NCI-H2107 (cell line): ENCODE measurements around the gene FOXP1.

Source experiments
- DNase-seq: peaks from one replicate; lab custom pipeline; 2025; lab: John Stamatoyannopoulos, UW

Gene FOXP1

DNA sequence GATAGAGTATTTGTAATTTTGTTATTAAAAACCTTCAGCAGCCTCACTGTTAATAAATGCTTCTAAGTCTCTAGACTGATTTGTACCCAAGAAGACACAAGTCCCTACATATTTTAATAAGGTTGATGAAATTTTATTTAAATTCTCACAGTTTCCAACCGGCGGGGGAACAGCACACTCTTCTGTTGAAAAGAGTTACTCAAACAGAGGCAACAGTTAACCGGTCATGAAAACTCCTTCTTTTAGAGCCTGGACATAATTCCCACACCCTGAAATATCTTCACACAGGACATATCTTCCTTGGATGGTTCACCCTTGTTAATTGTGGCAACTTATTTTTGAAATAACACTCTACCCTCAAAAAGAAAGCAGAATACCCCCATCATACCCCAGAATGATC, 278.8 kb downstream of the FOXP1 start:
- DNase-seq, result no peak

DNA sequence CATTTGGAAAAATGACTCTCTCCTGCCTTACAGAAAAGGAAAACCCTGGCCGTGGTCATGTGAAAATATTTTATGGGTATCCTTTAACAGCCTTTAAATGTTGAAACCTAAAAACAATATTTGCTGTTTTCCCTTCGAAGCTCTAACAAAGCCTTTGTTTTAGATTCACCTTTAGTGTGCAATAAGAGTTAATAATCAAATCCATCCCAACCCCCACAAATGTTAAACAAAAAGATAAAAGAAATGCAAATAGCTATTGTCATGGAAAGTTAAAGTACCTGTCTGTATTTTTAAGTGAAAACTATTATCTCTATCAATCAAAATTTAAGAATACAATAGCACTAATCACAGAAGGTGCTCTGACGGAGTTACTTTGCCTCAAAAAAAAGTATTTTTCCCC, 279.3 kb downstream of the FOXP1 start:
- no peak for DNase-seq

GRCh38 chr3:71303627-71304200, 279.8 kb downstream of the FOXP1 start:
- no peak for DNase-seq

GRCh38 chr3:71302604-71303003, 280.9 kb downstream of the FOXP1 start:
- DNase-seq, result no peak

DNA sequence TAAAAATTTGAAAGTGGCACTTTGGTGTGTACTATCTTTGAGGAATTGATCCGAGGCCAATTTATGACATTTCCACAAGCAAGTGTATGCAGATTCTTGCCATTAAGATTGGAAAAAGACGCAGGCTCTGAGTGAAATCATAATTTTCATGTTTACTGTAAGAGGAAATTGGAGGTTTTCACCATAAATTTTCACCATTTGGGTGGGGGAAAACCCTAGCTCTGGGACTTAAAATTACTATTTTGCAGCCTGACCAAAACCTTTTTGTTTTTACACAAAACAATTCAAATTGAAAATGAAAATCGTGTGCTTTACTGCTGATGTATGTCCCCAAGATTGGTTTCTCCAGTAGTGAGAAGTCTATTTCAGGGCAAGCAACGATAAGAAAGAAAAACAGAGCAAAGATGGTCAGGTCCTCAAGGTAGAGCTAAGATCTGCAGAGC, 282.6 kb downstream of the FOXP1 start:
- no peak for DNase-seq

DNA sequence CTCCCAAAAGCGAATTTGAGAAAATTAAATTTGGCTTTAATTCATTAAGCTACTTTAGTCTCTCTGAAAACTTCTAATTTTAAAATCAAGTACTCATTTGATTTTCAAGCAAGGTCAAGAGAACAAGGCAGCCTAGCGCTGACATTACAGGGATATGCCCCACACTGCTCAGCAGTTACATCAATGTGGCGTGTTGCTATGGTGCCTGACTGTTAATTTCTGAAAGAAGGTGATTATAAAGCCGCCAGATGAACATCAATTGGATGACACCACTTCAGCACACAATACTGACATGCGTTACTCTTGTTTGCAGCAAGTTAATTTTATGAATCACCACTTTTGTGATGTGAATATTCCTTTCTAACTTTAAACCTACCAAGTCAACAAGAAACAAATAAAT, 284.4 kb downstream of the FOXP1 start:
- DNase-seq, result no peak

- DNase-seq, result no peak
Observed at GRCh38 chr3:71294919-71295318, 288.6 kb downstream of the FOXP1 start.

DNA sequence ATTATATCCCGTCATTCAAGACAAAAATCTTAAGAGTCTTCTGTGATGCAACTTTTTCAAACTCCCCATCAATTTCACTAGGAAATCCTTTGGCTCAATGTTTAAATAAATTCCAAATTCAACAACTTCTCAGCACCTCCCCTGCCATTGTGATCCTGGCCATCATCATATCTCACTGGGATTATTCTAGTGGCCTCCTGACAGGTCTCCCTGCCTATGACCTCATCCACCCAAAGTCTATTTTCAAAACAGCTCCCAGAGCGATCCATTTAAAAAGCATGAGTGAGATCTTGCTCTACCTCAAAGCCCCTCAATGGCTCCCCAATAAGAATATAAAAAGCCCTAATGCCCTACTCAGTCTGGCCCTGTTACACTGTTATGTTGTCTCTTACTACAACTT, 293.2 kb downstream of the FOXP1 start:
- DNase-seq, result no peak

- DNase-seq, result no peak
Observed at GRCh38 chr3:71288269-71288930, 295.1 kb downstream of the FOXP1 start.

DNA sequence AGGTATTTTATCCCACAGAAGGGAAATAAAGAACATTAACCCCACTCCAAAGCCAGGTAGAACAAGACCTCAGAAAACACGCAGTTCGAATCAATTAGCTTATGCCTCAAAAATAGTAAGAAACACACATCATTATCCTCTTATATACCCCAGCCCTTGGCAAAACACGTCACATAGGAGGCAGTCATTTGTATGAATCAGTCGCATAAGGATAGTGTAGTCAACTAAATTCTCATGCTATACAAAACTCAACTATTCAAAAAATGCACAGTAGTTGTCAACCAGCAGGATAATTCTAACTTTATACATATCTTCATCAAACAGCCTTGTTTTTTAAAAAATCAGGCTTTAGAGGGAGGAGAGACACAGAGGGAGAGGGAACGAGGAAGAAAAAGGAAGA, 298.4 kb downstream of the FOXP1 start:
- no peak for DNase-seq

DNA sequence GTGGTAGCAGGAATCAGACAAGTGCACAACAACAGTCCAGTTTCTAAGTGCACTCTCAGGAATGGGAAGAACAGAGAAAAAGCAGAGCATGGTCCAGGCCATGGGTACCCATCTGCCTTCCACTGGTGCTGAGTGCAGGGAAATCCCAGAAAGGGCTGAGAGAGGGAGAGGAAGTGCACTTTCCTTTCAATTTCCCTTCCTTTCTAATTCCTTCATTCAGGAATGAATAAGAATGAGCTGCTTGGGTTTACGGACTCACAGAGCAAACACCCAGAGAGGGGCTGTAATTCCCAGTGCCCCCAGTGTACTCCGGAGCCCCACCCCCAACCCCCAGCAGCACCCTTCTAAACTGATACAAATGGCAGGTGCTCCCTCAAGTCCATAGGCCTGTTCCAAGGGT, 300.6 kb downstream of the FOXP1 start:
- no peak for DNase-seq

DNA sequence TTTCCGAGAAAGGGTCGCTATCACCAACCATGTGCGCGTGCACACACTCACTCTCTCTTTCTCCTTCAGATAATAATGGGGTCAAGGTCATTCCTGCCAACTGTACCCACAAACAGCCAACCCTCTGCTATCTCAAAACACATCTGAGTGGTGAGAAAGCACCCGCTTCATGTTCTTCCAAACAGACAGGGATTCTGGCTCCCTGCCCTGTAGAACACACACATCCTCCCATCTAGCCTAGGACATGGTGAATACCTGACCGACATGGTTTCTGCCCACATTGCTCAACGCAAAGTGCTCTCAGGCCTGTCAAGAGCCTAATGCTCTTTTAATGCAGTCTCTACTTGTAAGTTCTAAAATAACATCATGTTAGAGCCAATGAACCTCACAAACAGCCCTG, 302.2 kb downstream of the FOXP1 start:
- no peak for DNase-seq

GRCh38 chr3:71277341-71277740, 306.2 kb downstream of the FOXP1 start:
- no peak for DNase-seq

GRCh38 chr3:71276531-71276930, 307.0 kb downstream of the FOXP1 start:
- no peak for DNase-seq

DNA sequence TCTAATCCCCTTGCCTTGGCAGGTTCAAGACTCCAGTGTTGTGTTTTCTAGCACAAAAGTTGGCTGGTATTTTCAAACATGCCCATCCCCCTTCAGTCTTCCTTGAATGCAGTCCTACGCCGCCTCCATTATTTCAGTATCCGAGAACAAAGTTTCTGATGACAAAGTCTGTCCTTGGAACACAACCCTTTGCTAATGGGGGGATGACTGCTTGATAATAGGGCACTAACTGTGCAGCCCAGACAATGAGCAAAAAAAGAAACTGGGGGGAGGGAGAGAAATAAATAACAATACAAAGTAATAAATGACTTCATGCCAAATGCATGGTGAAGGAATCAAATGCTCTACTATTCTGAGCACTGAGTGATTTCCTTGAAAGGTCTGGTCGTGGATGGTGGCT, 310.1 kb downstream of the FOXP1 start:
- no peak for DNase-seq

GRCh38 chr3:71271596-71271995, 311.9 kb downstream of the FOXP1 start:
- DNase-seq, result no peak

GRCh38 chr3:71269906-71270305, 313.6 kb downstream of the FOXP1 start:
- no peak for DNase-seq

DNA sequence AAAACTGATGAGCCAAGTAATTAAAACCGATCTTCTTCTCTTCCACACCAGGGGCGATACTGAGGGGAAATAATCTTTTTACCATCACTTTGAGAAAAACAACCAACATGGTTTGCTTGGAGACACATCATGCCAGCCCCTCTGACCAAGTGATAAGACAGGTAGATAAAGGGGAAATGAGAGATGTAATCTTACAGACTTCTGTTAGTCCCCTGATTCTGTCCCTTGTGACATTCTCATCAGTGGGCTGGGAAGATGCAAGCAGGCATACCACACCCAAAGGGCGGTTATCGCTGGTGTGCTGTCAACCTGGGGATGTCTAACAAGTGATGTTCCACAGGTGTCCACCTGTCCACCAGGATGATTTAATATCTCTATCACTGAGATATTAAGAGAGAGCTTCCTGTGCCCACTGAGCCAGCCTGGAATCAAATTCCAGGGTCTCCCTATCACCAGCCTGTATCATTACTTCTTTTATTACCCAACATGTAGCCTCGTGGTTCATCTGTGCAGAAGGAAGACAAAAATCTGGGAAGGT, 315.0 kb downstream of the FOXP1 start:
- no peak for DNase-seq

- no peak for DNase-seq
Observed at GRCh38 chr3:71266875-71267274, 316.7 kb downstream of the FOXP1 start.

DNA sequence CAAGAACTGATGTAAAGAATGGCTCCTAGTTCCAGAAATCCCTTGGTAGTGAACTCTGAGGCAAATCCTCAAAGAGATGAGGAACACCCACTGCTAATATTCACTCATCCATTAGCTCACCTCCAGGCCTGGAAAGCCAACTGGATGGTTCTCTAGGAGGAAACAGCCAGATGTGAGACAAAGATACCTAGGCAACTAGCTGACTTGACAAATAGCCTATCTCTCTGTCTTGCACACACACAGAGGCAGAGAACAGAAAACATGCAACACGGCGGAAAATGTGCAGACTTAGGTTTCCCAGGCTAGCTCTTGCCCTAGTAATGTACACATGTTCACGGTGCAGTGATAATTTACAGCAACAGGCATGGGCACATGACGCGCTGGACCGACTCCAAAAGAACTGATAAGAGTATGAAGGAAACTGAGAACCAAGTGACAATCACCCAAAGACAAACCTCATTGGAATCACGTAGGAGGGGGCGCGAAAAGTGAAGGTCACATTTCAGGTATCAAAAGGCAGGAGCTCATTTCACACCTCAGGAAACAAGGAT, 318.1 kb downstream of the FOXP1 start:
- DNase-seq, result no peak

GRCh38 chr3:71264840-71265239, 318.7 kb downstream of the FOXP1 start:
- no peak for DNase-seq

GRCh38 chr3:71262364-71263265, 320.9 kb downstream of the FOXP1 start:
- DNase-seq, result no peak

DNA sequence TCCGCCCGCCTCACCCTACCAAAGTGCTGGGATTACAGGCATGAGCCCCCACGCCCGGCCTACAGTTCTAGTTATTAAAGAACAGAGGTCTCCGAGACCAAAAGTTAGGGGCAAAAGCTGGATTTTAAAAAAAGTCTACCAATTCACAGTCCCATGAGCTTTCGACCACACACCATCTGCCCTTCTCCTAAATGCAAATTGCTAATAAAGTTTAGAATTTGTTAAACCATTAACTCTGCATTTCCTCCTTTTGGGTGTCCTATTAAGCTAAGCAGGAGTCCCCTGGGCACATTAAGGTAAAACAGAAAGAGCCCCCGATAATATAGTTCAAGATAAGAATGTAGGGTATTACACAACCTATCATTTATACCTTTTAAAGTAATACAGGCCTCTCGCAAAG, 322.7 kb downstream of the FOXP1 start:
- no peak for DNase-seq
